ENCODE results near the gene JOSD1.
"Not testable (repeated sequence)": the region's sequence is repeated elsewhere in the genome, so short reads cannot be mapped to it uniquely, and the experiment has no call there.

JOSD1 gene

DNA sequence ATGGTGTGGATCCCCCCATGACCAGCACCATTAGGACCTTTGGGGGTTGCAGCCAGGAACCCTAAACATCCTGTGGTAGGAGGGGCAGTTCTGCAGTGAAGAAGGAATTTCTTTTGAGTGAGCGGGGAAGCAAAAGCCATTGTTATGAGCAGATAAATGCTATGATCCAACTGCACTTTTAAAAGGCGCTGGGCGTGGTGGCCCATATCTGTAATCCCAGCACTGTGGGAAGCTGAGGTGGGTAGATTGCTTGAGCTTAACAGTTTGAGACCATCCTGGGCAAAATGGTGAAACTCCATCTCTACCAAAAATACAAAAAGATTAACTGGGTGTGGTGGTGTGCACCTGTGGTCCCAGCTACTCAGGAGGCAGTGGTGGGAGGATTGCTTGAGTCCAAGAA lies 24.9 kb downstream of the JOSD1 start:
- no peak for DNase-seq

DNA sequence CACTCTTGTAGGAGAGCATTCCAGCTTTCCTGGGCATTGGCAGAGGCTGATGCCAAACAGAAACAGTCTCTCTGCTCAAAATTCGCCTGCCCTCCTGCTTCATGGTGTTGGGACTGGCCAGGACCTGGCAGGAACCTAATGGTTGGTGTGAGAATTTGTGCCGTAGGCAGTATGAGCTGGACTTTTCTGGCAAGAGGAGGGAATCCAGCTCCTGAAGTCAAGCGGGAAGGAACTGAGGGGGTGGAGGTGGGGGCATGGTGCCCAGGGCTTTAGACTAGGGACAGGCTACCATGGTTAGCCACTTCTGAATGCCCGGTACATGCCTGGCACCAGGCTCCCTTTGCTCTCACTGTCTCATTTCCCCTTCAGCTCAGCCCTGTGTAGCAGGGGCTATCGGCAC lies 25.9 kb downstream of the JOSD1 start:
- no peak for DNase-seq

DNA sequence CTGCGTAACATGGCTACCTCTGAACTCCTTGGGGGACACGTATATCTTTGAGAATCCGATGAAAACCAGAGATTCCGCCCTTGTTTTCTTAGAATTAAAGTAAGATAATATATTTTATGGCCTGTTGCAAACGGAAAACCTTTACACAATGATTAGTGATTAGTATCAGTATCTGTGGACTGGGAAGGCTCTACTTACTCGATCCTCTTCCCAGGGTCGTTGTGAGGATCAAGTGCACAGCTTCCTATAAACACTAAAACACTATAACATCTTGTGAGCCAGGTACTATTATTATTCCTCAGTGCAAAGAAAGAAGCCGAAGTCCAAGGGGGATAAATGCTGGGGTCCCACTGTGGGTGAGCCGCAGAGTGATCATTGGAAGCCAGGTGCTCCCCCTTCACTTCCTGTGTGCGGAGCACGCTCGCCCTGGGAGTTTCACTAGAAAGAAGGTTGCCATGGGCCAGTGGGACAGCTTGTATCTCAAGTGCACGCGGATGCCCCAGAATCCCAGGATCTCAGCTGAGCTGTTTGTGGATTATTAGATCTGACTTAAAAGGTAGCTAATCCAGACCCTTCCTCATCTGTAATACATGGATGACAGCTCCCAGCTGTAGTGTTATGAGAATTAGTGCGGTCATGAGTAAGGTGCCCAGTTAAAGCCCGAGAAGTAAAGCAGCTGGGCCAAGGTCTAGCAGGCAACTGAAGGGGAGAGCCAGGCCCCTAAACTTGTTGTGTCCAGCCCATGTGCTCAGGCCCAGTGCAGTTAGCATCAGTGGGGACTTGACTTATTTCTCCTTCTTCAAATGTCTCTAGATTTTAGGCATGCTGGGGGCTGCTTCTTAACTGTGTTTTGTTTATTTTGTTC lies 43.5 kb downstream of the JOSD1 start:
- DNase-seq, result peak in 1 of 4 experiments; percentile 5

DNA sequence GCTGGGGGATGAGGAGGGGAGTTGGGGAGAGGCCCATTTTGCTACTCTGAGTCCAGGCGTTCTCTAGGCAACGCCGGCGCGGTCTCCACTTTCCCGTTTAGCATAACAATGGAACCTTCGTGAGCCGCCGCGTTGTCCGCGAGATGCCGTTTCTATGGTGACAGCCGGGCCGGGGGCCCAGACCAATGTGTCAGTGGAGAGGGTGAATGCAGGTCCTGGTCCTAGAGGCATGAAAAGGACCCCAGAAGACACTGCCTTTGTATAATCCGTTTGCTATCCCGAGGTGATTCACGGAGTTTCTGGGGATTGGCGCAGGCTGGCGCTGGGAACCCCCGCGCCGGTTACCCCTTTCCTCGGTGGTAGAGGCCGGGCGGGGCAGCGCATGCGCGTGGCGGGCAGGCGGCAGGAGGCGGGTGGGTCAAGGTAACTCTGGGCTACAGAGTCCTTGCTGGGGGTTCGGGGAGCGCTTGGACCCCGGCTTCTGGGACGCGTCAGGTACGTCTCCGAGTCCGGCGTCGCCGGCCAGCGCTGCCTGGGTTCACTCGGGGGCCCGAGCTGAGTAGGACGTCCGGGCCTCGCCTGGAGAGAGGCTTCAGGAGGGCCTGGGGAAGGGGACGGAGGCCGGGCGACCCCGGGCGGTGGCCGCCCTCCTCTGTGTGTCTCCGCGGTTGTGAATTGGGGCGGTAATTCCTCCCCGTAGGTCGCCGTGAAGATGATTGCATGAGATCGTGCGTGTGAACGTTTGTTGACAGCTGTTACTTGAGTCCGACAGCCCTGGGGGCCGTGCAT lies 44.3 kb downstream of the JOSD1 start, which contains the start of the genes CBY1 and FAM227A:
TSS of gene CBY1 (plus strand) at position 383 of the 789 bp plus-strand sequence. CDS start 11,417 bp downstream, outside the sequence.
TSS of gene FAM227A (minus strand) at position 137 of the 789 bp plus-strand sequence. CDS start 6,224 bp downstream, outside the sequence.
- DNase-seq, result peak; percentile 68 to 89 (median 78)

DNA sequence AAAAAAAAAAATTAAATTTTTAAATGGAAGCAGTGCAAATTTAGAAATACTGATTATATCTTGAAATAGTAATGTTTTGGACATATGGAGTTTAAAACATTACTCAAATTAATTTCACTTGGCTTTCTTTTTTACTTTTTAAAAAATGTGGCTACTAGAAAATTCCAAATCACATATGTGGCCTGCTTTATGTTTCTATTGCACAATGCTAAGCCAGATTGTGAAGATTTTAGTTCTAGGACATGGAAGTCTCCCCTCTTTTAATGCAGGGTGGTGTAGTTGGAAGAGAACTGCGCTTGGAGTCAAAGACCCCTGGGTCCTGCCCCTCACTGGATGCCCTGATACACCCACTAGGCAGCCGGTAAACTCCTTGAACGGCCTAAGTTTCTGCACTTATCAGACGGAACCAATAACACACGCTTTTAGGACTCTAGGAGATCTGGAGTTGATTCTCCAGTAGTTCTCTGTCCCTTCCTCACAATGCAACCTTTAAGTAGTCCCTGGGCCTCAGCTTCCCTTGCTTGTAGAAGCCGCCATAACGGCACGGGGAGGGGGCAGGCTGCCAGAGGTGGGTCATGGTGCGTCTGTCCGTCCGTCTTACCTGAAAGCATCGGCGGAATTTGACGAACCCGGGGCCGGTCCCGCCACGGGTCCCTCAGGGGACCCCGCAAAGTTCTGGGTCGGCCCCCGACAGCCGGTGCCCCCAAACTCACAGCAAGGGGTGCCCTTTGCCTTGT lies 45.1 kb downstream of the JOSD1 start:
- DNase-seq, result no peak

DNA sequence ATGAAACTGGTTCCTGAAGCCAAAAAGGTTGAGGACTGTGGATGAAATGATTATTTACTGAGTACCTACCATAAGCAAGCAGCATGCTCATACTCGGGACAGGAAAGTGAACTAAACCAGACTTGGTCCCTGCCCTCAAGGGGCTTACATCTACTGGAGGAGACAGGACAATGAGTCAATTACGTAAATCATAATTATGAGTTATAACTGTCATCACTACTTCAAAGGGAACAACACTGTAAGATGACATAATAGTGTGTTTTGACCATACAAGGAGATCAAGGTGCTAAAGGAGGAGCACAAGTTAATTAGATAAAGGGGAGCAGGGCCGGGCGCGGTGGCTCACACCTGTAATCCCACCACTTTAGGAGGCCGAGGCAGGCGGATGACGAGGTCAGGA lies 47.0 kb downstream of the JOSD1 start:
- no peak for DNase-seq

DNA sequence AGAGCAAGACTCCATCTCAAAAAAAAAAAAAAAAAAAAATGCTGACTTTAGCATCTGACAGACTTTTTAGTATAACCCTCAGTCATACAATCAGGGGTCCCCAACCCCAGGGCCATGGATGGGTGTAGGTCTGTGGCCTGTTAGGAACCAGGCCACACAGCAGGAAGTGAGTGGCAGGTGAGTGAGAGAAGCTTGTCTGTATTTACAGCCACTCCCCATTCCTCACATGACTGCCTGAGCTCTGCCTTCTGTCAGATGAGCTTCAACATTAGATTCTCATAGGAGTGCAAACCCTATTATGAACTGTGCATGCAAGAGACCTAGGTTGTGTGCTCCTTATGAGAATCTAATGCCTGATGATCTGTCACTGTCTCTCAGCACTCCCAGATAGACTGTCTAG lies 47.9 kb downstream of the JOSD1 start:
- no peak for DNase-seq

DNA sequence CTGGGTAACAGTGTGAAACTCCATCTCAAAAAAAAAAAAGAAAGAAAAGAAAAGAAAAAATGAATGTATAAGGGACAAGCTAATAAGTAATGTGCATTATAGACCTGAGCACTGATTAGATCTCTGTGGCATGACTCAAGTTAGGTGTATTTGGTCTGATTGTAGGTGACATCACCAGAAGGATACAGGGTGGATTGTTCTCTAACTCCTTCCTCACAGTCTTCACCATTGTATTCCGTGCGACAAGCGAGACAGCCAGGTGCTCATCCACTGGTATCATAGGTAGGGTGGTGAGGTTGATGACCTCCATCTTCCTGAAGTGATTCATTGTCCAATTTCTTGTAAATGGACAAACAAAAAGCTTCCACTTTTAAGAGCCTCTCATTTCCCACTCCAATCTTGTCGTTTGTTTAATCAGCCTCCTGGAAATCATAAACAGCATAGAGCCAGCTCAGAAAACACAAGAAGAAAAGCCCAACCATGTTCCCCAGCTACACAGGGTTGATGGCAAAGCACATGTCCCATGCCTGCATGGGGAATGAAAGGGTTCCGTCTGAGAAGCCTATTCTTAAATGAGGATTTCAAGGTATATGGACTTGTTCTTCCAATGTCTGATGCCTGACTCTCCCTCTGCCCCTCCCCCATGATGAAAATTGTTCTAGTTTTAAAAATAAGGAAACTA lies 50.8 kb downstream of the JOSD1 start:
- no peak for DNase-seq

DNA sequence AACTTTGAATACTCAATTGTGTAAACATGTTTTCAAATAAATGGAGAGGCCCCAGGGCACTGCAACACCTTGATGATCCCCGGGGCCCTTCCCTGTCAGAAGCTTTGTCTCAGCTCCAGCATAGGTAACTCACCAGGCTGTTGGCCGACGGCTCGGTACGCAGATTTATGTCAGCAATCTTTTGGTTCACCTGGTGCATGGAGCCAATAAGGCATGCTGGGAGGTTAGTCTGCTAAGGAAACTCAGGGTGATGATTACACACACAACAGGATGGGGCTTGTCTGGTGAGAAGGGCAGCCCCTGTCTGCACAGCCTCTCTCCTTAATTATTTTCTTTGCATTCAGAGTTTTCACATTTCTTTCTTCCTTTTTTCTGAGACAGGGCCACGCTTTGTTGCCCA lies 55.3 kb downstream of the JOSD1 start:
- no peak for DNase-seq

DNA sequence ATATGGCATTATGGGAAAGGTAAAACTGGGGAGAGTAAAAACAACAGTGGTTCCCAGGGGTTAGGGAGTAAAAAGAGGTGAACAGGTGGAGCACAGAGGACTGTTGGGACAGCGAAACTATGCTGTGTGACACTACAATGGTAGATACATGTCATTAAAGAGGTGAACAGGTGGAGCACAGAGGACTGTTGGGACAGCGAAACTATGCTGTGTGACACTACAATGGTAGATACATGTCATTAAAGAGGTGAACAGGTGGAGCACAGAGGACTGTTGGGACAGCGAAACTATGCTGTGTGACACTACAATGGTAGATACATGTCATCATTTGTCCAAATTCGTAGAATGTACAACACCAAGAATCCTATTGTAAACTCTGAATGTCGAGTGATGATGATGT lies 56.5 kb downstream of the JOSD1 start:
- DNase-seq, result not testable (repeated sequence)

DNA sequence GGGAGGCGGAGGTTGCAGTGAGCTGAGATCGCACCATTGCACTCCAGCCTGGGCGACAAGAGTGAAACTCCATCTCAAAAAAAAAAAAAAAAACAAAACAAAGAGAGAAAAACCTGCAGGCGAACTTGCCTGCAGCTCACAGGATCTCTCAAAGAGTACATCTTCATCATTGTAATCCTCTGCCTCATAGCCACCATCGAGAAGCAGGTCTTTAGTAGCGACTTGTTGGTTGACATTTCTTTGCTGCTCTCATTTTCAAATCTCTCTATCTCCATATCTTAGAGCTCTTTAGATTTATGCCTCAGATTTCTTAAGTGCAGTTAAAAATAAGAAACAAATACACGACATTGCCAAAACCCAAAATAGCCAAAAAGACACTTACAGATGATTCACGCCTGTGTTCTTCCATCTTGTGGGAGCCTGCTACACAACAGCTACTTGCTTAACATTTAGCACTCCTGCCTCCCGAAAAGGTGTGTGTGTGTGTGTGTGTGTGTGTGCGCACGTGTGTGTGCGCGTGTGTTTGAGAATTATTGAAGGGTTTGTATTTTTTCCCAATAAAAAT lies 59.2 kb downstream of the JOSD1 start:
- no peak for DNase-seq

DNA sequence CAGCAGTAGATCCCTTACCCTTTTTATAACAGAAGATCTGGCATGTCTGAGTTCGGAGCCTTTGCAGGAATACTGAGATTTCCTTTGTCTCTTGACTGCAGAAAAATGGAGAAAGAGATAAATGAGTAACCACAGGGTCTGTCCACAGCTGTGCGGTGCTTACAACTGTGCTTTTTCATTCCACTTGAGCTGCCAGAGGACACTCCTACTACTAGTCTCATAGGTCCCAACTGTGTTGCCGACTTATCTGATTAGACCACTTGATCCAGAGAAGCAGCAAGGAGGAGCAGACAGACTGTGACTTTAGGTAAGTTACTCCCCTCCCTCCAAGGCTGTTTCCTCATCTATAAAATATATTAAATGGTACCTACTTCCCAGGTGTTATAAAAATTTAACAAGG lies 62.0 kb downstream of the JOSD1 start:
- DNase-seq, result no peak

DNA sequence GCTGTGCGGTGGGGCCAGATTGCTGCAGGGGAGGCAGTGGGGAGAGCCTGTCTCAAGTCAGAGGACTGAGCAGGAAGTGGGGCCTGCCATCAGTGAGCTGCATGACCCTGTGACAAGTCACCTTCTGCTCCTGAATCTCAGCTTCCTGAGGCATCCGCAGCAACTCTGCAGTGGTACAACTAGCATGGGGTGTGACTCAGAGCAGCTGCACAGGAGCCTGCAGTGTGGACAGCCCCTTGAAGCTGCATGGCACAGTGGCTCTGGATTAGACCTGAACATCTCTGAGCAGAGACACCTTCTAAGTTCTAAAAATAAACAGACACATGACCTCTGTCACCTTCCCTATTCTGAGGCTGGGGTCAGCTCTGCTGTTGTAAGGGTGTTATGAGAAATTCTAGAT lies 62.5 kb downstream of the JOSD1 start:
- no peak for DNase-seq

Data from activated naive CD4-positive, alpha-beta T cell (primary cell).